Endothelial cell of umbilical vein (primary cell): ENCODE data around the gene SAV1.

Experiments
- EZH2 ChIP-seq: IDR thresholded peaks from 2 replicates; pipeline ENCODE4 v1.6.1; 2012; ENCODE audit warnings: borderline replicate concordance, low read depth, mild to moderate bottlenecking, moderate library complexity, low read length, inconsistent platforms; ENCODE audit not compliant: severe bottlenecking
- GATA2 ChIP-seq: IDR thresholded peaks from 2 replicates; pipeline ENCODE4 v1.7.0; 2011; ENCODE audit warnings: low read depth, mild to moderate bottlenecking, moderate library complexity, mixed read lengths, low read length; ENCODE audit not compliant: insufficient read length, insufficient read depth
- POLR2AphosphoS5 ChIP-seq: IDR thresholded peaks from 2 replicates; pipeline ENCODE4 v1.6.1; 2012; ENCODE audit warnings: low read depth, mild to moderate bottlenecking, control low read depth, low read length, moderate library complexity; ENCODE audit not compliant: insufficient read depth
- TF ChIP-seq, protein P1 (sequence below), 2 donors: IDR thresholded peaks; 1 replicate in 1 of 2; 2 replicates in 1 of 2; pipeline ENCODE4 v1.5.1; 2011; ENCODE audit warnings: low read length in 2 of 2, mild to moderate bottlenecking in 2 of 2, moderate library complexity in 2 of 2, control low read depth in 1 of 2, inconsistent platforms in 1 of 2, low read depth in 1 of 2; ENCODE audit not compliant: insufficient read depth in 1 of 2; ENCODE audit errors: extremely low read depth in 1 of 2

DNA sequence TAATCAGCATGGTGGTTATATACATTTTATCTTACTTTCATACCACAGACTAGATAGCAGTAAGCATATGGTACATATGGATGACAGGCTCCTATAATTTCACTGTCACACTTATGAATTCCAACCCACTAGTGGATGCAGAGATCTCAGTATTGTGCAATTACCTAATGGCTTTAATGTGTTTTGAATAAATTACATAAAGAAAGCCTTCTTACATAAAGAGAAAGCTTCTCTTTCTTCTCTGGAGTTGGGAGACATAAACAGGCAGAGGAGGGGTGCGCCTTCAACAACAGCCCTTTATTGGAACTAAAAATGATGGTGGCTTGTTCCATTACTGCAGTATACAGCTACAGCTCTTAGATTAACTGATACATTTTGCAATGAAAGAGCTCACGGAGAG lies 52.6 kb downstream of the SAV1 start:
- TF ChIP-seq, protein P1, sequence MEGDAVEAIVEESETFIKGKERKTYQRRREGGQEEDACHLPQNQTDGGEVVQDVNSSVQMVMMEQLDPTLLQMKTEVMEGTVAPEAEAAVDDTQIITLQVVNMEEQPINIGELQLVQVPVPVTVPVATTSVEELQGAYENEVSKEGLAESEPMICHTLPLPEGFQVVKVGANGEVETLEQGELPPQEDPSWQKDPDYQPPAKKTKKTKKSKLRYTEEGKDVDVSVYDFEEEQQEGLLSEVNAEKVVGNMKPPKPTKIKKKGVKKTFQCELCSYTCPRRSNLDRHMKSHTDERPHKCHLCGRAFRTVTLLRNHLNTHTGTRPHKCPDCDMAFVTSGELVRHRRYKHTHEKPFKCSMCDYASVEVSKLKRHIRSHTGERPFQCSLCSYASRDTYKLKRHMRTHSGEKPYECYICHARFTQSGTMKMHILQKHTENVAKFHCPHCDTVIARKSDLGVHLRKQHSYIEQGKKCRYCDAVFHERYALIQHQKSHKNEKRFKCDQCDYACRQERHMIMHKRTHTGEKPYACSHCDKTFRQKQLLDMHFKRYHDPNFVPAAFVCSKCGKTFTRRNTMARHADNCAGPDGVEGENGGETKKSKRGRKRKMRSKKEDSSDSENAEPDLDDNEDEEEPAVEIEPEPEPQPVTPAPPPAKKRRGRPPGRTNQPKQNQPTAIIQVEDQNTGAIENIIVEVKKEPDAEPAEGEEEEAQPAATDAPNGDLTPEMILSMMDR (IDR thresholded peaks at IDR 0.05; ENCODE audit: extremely low read depth in 1 of 2, insufficient read depth in 1 of 2, low read depth in 1 of 2, low read length in 2 of 2) = no peak
- TF ChIP-seq POLR2AphosphoS5 = no peak
- TF ChIP-seq GATA2 = no peak
- no peak for TF ChIP-seq EZH2
